ENCODE measurements around the gene ABR. TPM values are rescaled to one million over a fixed set of nuclear protein-coding genes. Genes with fewer than 3 reads are reported as not detected.
A peak's percentile ranks its signal among the peaks of the same experiment; 100 is the strongest.

The ABR gene
- total and polyA plus RNA-seq, 12 donors, result 5.3 to 152 (median 105) TPM

- WGBS, 4 donors, result 84 to 93% (median 90%) methylated on average over 7 to 14 of the region's 14 CpGs
- no peaks in the 10 kb centered on the region for H3K27me3 ChIP-seq
- intact Hi-C loops (cut with DNase I), result no loop called here
- H3K4me1 ChIP-seq (replicated peaks in 1 of 2), result peaks cover 0 to 5% of the 10 kb centered on the region in 2 donors
- H3K4me3 ChIP-seq, result no peak overlapping the region
- H3K36me3 ChIP-seq (replicated peaks in 1 of 2), result no peaks in the 10 kb centered on the region
- DNase-seq, result no peak
- TF ChIP-seq POLR2A (IDR thresholded peaks at IDR 0.05) (no peak), CTCF (IDR thresholded peaks at IDR 0.05) (no peak)
- H3K9me3 ChIP-seq (replicated peaks in 1 of 3), result no peaks in the 10 kb centered on the region
- peak overlapping the region in 2 of 5 donors; percentile 78 to 92 for H3K27ac ChIP-seq
Measured at GRCh38 chr17:1196946-1197345, 17.2 kb upstream of the ABR start.

GRCh38 chr17:1192911-1193699 lies 13.3 kb upstream of the ABR start:
- intact Hi-C loops (cut with DNase I), result no loop called here
- no peak for TF ChIP-seq POLR2A (IDR thresholded peaks at IDR 0.05)
- no peak for TF ChIP-seq CTCF (IDR thresholded peaks at IDR 0.05)
- no peaks in the 10 kb centered on the region for H3K36me3 ChIP-seq (replicated peaks in 1 of 2)
- H3K4me3 ChIP-seq, result no peak overlapping the region
- no peak for DNase-seq
- no peak overlapping the region for H3K27ac ChIP-seq
- no peaks in the 10 kb centered on the region for H3K9me3 ChIP-seq (replicated peaks in 1 of 3)
- H3K27me3 ChIP-seq, result no peaks in the 10 kb centered on the region
- WGBS, 4 donors, result 75 to 87% (median 79%) methylated on average over 28 to 31 of the region's 31 CpGs
- peaks cover 0 to 13% of the 10 kb centered on the region in 2 donors for H3K4me1 ChIP-seq (replicated peaks in 1 of 2)

GRCh38 chr17:1190751-1191331 lies 11.1 kb upstream of the ABR start:
- WGBS, 4 donors, result 83 to 88% (median 85%) methylated on average over 23 to 25 of the region's 25 CpGs
- TF ChIP-seq CTCF (IDR thresholded peaks at IDR 0.05) (no peak), POLR2A (IDR thresholded peaks at IDR 0.05) (no peak)
- Histone ChIP-seq H3K4me1 (replicated peaks in 1 of 2) (peaks cover 11 to 28% of the 10 kb centered on the region in 2 donors), H3K4me3 (no peak overlapping the region), H3K27ac (no peak overlapping the region), H3K9me3 (replicated peaks in 1 of 3) (no peaks in the 10 kb centered on the region), H3K36me3 (replicated peaks in 1 of 2) (no peaks in the 10 kb centered on the region), H3K27me3 (no peaks in the 10 kb centered on the region)
- no peak for DNase-seq
- intact Hi-C loops (cut with DNase I), result no loop called here

- TF ChIP-seq POLR2A (IDR thresholded peaks at IDR 0.05) (no peak), CTCF (IDR thresholded peaks at IDR 0.05) (no peak)
- peak overlapping the region in 3 of 5 donors; percentile 29 to 79 (median 71) for H3K27ac ChIP-seq
- peak; percentile 73 to 94 (median 91) for DNase-seq
- intact Hi-C loops (cut with DNase I), result loop anchor here in 1 of 2 donors (5.0 kb wide), 1 partner anchor 67 kb away; no protein-coding TSS in a partner anchor
- H3K4me1 ChIP-seq (replicated peaks in 1 of 2), result peaks cover 11 to 28% of the 10 kb centered on the region in 2 donors
- 20 to 37% (median 34%) methylated on average over 18 to 20 of the region's 20 CpGs for WGBS, 4 donors
- H3K4me3 ChIP-seq, result peak overlapping the region in 1 of 4 donors; percentile 2
- no peaks in the 10 kb centered on the region for H3K27me3 ChIP-seq
- H3K36me3 ChIP-seq (replicated peaks in 1 of 2), result no peaks in the 10 kb centered on the region
- no peaks in the 10 kb centered on the region for H3K9me3 ChIP-seq (replicated peaks in 1 of 3)
Measured at GRCh38 chr17:1188812-1189504, 9.2 kb upstream of the ABR start.

Data from adrenal gland (tissue), 12 donors.